ENCODE measurements around the gene AGFG1. TPM values are rescaled to one million over a fixed set of nuclear protein-coding genes. Genes with fewer than 3 reads are reported as not detected.

Gene AGFG1
- total RNA-seq, 4 donors from 2014 or later, result 42.1 to 83.1 (median 53.5) TPM

GRCh38 chr2:227568852-227569169, 96.9 kb downstream of the AGFG1 start:
- DNase-seq (ENCODE audit: low spot score in 2 of 2), result no peak
- Histone ChIP-seq H3K4me1 (no peaks in the 10 kb centered on the region), H3K9me3 (no peaks in the 10 kb centered on the region), H3K27ac (no peak overlapping the region), H3K27me3 (no peaks in the 10 kb centered on the region), H3K36me3 (no peaks in the 10 kb centered on the region), H3K4me3 (no peak overlapping the region)
- WGBS, 2 donors, result 86 to 89% methylated on average over 2 of the region's 2 CpGs
- TF ChIP-seq CTCF (IDR thresholded peaks at IDR 0.05) (no peak), POLR2A (IDR thresholded peaks at IDR 0.05) (no peak), EP300 (IDR thresholded peaks at IDR 0.05) (no peak)

GRCh38 chr2:227570615-227571014, 98.7 kb downstream of the AGFG1 start:
- H3K9me3 ChIP-seq, result no peaks in the 10 kb centered on the region
- DNase-seq (ENCODE audit: low spot score in 2 of 2), result no peak
- 33 to 35% methylated on average over 1 of the region's 1 CpG for WGBS, 2 donors
- H3K27me3 ChIP-seq, result no peaks in the 10 kb centered on the region
- TF ChIP-seq CTCF (IDR thresholded peaks at IDR 0.05) (no peak), POLR2A (IDR thresholded peaks at IDR 0.05) (no peak), EP300 (IDR thresholded peaks at IDR 0.05) (no peak)
- no peak overlapping the region for H3K27ac ChIP-seq
- H3K36me3 ChIP-seq, result no peaks in the 10 kb centered on the region
- H3K4me3 ChIP-seq, result no peak overlapping the region
- no peaks in the 10 kb centered on the region for H3K4me1 ChIP-seq

- DNase-seq (ENCODE audit: low spot score in 2 of 2), result no peak
- Histone ChIP-seq H3K36me3 (no peaks in the 10 kb centered on the region), H3K4me3 (no peak overlapping the region), H3K27ac (no peak overlapping the region), H3K9me3 (no peaks in the 10 kb centered on the region), H3K27me3 (no peaks in the 10 kb centered on the region), H3K4me1 (no peaks in the 10 kb centered on the region)
- TF ChIP-seq CTCF (IDR thresholded peaks at IDR 0.05) (no peak), EP300 (IDR thresholded peaks at IDR 0.05) (no peak), POLR2A (IDR thresholded peaks at IDR 0.05) (no peak)
Observed at GRCh38 chr2:227576110-227576509, 104.2 kb downstream of the AGFG1 start.

- no peak for TF ChIP-seq EP300 (IDR thresholded peaks at IDR 0.05)
- TF ChIP-seq POLR2A (IDR thresholded peaks at IDR 0.05), result no peak
- no peak for TF ChIP-seq CTCF (IDR thresholded peaks at IDR 0.05)
- Histone ChIP-seq H3K36me3 (no peaks in the 10 kb centered on the region), H3K4me3 (no peak overlapping the region), H3K27me3 (no peaks in the 10 kb centered on the region), H3K27ac (no peak overlapping the region), H3K9me3 (no peaks in the 10 kb centered on the region), H3K4me1 (no peaks in the 10 kb centered on the region)
- no peak for DNase-seq (ENCODE audit: low spot score in 2 of 2)
- 50 to 53% methylated on average over 2 of the region's 2 CpGs for WGBS, 2 donors
Observed at GRCh38 chr2:227576812-227577211, 104.9 kb downstream of the AGFG1 start.

GRCh38 chr2:227577555-227577954, 105.6 kb downstream of the AGFG1 start:
- Histone ChIP-seq H3K27ac (no peak overlapping the region), H3K27me3 (no peaks in the 10 kb centered on the region), H3K4me1 (no peaks in the 10 kb centered on the region), H3K9me3 (peaks cover 0 to 6% (median 0%) of the 10 kb centered on the region in 4 donors), H3K36me3 (no peaks in the 10 kb centered on the region), H3K4me3 (no peak overlapping the region)
- WGBS, 2 donors, result 47 to 54% methylated on average over 2 of the region's 2 CpGs
- no peak for DNase-seq (ENCODE audit: low spot score in 2 of 2)
- TF ChIP-seq POLR2A (IDR thresholded peaks at IDR 0.05), result no peak
- no peak for TF ChIP-seq CTCF (IDR thresholded peaks at IDR 0.05)
